Kidney glomerular epithelial cell (primary cell): Measurements from ENCODE around the gene SH3BP5L.
"Not testable (repeated sequence)": the region's sequence is repeated elsewhere in the genome, so short reads cannot be mapped to it uniquely, and the experiment has no call there.

ENCODE experiments used
- DNase-seq: peaks from one replicate; lab custom pipeline; 2025; lab: John Stamatoyannopoulos, UW

SH3BP5L gene

GRCh38 chr1:248850536-248851251, 25.0 kb upstream of the SH3BP5L start:
- no peak for DNase-seq

GRCh38 chr1:248850124-248850523, 24.4 kb upstream of the SH3BP5L start:
- no peak for DNase-seq

GRCh38 chr1:248849637-248850036, 23.9 kb upstream of the SH3BP5L start:
- DNase-seq: no peak

GRCh38 chr1:248849152-248849551, 23.4 kb upstream of the SH3BP5L start:
- DNase-seq: no peak

GRCh38 chr1:248848602-248849001, 22.9 kb upstream of the SH3BP5L start:
- DNase-seq: no peak

- DNase-seq: no peak
These were observed 22.3 kb upstream of the SH3BP5L start for GRCh38 chr1:248847956-248848561.

- no peak for DNase-seq
These were observed 21.7 kb upstream of the SH3BP5L start for GRCh38 chr1:248847181-248847955.

- no peak for DNase-seq
These were observed 18.8 kb upstream of the SH3BP5L start for GRCh38 chr1:248844526-248844925.

- no peak for DNase-seq
These were observed 18.0 kb upstream of the SH3BP5L start for GRCh38 chr1:248843687-248844086.

GRCh38 chr1:248842781-248843331, 17.1 kb upstream of the SH3BP5L start:
- DNase-seq: no peak

- no peak for DNase-seq
These were observed 16.1 kb upstream of the SH3BP5L start for GRCh38 chr1:248841702-248842395.

- DNase-seq: no peak
These were observed 15.2 kb upstream of the SH3BP5L start for GRCh38 chr1:248840946-248841345.

GRCh38 chr1:248839168-248839555, 13.4 kb upstream of the SH3BP5L start:
- no peak for DNase-seq

- DNase-seq: peak; percentile 74
These were observed 12.8 kb upstream of the SH3BP5L start for GRCh38 chr1:248838357-248839167.

- peak; percentile 97 for DNase-seq
These were observed 12.2 kb upstream of the SH3BP5L start, which contains the start of gene ZNF672 for GRCh38 chr1:248837781-248838356. ZNF672 (plus strand) TSS chr1:248838224; CDS start chr1:248847275, 9,051 bp downstream.

- no peak for DNase-seq
These were observed 11.5 kb upstream of the SH3BP5L start for GRCh38 chr1:248837045-248837780.

- DNase-seq: no peak
These were observed 8.7 kb upstream of the SH3BP5L start for GRCh38 chr1:248834343-248834940.

- no peak for DNase-seq
These were observed 6.1 kb upstream of the SH3BP5L start for GRCh38 chr1:248831842-248832241.

- not testable (repeated sequence) for DNase-seq
These were observed 5.0 kb upstream of the SH3BP5L start for GRCh38 chr1:248830718-248831017.

- peak; percentile 54 for DNase-seq
These were observed 3.1 kb upstream of the SH3BP5L start for GRCh38 chr1:248828845-248829244.
